Colon (tissue), 2 donors: ENCODE measurements around the gene TLR10.
A peak's percentile ranks its signal among the peaks of the same experiment; 100 is the strongest.
"Not testable (repeated sequence)": the region's sequence is repeated elsewhere in the genome, so short reads cannot be mapped to it uniquely, and the experiment has no call there.

Experiments
- FAIRE-seq: peaks from 2 replicates; lab custom pipeline; 2012; peaks lifted over from hg19 to GRCh38; lab: Jason Lieb, UNC
- donor health status: control.
- donor health status: control.

TLR10 gene, protein sequence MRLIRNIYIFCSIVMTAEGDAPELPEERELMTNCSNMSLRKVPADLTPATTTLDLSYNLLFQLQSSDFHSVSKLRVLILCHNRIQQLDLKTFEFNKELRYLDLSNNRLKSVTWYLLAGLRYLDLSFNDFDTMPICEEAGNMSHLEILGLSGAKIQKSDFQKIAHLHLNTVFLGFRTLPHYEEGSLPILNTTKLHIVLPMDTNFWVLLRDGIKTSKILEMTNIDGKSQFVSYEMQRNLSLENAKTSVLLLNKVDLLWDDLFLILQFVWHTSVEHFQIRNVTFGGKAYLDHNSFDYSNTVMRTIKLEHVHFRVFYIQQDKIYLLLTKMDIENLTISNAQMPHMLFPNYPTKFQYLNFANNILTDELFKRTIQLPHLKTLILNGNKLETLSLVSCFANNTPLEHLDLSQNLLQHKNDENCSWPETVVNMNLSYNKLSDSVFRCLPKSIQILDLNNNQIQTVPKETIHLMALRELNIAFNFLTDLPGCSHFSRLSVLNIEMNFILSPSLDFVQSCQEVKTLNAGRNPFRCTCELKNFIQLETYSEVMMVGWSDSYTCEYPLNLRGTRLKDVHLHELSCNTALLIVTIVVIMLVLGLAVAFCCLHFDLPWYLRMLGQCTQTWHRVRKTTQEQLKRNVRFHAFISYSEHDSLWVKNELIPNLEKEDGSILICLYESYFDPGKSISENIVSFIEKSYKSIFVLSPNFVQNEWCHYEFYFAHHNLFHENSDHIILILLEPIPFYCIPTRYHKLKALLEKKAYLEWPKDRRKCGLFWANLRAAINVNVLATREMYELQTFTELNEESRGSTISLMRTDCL

DNA sequence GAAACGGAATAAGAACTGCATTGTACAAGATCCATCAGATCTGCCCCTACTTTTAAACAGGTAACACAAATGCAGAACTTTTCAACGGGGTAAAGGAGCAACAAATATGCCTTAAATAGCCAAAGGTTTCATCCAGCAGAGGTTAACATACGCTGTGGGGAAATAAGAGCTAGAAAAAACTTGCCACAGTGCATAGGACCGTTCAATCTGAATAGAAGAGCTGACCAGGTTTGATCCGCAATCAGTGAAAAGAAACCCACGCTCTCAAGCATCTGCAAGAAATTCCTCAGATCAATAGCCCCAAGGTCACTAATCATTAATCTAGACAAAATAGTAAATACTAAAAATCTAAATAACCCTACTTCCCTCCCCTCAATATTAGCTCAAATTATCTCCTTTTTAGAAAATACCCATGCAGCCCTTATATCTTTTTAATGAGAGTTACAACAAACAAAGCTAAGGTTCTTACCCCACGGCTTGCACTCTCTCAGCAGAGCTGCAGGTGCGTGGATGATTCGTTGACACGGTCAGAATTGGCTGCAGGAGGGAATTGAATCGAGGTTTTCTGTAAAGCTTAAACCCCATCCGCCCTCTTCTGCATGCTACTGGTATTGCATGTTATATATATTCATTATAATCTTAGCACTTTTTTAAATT, at the start of gene TLR10:
Gene TLR10 (minus strand): TSS at position 539 of the 657 bp plus-strand sequence. CDS start 7,400 bp downstream, outside the sequence.
- no peak for FAIRE-seq

DNA sequence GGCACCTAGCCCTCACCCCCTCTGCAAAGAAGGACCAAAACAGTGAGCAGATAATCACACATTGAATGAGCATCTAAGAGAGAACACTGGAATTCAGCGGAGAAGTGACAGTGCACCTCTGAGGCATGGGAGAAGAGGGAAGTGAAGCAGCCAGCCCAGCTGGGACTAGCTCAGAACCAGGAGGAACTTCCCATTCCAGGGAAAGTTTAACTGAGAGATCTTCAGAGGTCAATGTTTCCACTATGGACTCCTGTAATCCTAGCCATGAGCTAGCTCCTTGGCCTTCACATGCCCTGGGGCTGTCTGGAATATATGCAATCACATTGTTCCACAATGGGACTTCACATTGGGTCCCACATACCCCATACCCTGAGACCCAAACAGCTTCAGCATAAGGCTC, 49.4 kb upstream of the TLR10 start:
- FAIRE-seq, result no peak

DNA sequence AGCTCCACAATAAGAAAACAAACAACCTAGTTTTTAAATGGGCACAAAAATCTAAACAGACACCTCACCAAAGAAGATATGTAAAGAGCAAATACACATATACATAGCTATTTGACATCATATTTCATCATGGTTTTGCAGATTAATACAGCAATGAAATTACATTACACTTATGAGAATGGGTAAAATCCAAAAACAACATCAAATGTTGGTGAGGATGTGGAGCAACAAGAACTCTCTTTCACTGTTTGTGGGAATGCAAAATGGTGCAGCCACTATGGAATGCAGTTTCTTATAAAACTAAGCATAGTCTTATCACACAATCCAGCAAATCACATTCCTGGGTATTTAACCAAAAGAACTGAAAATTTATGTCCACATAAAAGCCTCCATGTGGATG, 48.9 kb upstream of the TLR10 start:
- no peak for FAIRE-seq

DNA sequence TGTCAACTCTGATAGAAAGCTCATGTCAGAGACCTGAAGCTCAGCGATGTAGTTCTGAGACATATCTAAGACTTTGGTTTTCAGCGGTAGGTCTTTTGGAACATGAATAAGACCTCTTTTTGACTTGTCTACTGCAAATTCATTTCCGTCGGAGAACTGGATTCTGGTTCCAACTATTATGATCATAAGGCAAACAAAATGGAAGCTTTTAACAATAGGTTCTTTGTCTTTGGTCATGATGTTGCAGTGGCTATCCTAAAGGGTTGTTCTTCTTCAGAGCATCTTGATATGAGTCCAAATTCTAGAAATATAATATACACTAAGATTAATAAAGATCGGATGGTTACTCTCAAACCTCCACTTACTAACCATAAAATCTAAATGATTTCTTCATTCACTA, 46.4 kb upstream of the TLR10 start:
- no peak for FAIRE-seq

DNA sequence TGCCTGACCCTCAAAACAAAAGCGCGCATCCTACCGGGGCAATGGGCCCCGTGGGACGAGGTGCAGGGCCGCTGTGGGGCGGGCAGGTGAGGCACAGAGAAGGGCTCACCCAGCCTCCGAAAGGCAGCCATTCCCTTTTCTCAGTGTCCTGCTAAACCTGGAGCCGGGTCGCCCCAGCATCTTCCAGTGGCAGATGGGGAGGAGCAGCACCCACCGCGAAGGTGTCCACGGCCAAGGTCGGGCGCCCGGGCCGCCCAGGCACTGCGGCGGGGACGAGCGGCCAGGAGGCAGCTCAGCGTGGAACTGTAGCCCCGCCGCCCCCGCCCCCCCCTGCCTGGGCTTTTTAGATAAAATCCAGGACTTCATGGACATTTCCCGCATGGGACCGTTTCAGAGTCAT, 41.0 kb upstream of the TLR10 start:
- FAIRE-seq, result no peak

DNA sequence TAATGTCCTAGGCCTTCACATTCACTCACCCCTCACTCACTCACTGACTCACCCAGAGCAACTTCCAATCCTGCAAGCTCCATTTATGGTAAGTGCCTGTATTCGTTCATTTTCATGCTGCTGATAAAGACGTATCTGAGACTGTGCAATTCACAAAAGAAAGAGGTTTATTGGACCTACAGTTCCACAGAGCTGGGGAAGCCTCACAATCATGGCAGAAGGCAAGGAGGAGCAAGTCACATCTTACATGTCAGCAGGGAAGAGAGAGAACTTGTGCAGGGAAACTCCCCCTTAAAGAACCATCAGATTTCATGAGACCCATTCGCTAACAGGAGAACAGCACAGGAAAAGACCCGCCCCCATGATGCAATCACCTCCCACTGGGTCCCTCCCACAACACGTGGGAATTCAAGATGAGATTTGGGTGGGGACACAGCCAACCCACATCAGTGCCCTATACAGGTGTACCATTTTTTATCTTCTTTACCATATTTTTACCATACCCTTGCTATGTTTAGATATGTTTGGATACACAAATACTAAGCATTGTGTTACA, 40.0 kb upstream of the TLR10 start:
- FAIRE-seq, result no peak

DNA sequence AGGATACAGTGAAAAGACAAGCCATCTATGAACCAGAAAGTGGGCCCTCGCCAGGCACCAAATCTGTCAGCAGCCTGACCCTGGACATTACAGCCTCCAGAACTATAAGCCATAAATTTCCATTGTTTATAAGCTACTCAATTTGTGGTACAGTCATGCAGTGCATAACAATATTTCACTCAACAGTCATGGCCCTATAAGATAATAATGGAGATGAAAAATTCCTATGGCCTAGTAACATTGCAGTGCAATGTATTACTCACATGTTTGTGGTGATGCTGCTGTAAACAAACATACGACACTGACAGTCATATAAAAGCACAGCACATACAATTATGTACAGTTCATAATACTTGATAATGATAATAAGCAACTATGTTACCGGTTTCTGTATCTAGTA, 38.9 kb upstream of the TLR10 start:
- FAIRE-seq, result no peak

DNA sequence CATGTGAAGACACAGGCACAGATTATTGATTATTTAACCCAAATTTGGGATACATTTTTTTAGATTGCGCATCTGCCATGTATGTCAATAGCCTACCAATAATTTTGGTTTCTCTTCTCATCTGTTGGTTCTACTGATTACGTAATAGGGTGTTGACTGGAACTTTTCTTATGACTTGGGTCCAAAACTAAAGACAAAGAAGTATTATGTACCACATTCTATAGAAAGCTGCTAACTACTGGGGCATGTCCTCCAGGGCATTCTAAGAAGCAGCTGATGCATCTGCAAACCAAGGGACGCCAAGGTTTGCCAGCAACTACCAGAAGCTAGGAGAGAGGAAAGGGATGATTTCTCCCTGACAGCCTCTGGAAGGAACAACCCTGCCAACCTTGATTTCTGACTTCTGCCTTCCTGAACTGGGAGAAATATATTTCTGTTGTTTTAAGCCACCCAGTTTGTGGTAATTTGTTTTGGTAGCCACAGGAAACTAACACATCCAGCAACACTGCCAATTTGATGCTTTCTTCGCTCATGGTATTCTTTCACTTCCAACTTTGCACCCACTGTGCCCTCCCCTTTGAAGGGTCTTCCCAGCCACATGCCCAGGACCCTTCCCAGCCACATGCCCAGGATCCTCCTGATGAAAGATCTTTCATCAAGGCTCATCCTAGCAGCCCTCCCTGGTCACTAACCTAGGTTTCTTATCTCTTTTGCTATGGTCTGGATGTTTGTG, 37.7 kb upstream of the TLR10 start:
- FAIRE-seq, result no peak

DNA sequence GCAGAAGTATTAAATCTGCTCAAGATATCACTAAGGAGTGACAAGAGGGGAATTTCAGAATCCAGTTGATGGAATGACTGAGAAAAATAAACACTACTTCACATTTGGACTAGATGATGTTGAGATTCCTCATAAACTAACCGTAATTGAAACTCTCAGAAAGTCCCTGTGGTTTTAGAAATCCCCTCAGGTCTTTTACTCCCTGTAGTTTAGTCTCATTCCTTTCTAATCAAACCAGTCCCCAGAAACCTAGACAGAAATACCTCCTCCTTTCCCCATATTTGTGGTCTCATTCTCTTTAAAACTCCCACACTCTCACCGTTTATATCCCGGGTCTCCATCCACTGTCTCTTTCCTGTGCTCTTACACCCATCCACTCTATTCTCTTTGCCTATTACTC, 36.8 kb upstream of the TLR10 start:
- FAIRE-seq, result no peak

DNA sequence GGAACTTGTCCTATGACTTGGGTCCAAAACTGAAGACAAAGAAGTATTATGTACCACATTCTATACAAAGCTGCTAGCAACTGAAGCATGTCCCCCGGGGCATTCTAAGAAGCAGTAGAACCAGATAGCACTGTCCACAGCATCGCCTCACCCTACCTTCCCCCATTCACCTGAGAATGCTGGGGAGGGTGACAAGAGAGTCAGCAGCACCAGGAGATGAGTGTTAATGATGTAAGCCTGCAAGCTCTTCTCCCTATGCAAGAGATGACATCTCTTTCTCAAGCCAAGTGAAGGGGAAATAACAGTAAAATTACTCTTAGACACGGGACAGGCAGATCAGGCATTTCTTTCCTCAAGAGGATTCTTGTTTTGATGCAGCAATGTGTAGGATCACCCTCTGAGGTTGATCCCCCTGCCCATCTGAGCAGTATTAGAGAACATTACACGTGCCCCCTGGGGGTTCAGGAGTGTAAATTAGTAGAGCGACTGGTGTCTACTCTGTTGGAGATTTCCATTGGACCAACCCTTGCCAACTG, 35.7 kb upstream of the TLR10 start:
- no peak for FAIRE-seq

DNA sequence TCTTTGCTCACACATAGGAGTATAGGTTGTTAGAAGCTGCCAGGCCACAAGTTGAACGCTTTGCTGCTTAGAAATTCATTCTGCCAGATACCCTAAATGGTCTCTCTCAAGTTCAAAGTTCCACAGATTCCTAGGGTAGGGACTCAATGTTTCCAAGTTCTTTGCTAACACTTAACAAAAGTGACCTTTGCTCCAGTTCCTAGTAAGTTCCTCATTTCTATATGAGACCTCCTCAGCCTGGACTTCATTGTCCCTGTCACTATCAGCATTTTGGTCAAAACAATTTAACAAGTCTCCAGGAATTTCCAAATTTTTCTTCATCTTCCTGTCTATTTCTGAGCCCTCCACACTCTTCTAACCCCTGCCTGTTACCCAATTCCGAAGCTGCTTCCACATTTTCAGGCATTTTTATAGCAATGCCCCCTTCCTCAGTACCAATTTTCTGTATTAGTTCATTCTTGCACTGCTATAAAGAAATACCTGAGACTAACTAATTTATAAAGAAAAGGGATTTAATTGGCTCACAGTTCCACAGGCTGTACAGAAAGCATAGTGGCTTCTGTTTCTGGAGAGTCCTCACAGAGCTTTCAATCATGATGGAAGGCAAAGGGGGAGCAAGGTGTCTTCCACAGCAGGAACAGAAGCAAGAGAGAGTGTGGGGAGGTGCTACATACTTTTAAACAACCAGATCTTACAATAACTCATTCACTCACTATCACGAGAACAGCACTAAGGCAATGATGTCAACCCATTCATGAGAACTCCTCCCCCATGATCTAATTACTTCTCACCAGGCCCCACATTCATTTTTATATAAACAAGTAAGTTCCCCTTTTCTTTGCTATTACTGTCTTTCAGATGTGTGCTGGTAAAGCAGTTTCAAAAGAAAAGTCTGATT, 33.3 kb upstream of the TLR10 start:
- no peak for FAIRE-seq

DNA sequence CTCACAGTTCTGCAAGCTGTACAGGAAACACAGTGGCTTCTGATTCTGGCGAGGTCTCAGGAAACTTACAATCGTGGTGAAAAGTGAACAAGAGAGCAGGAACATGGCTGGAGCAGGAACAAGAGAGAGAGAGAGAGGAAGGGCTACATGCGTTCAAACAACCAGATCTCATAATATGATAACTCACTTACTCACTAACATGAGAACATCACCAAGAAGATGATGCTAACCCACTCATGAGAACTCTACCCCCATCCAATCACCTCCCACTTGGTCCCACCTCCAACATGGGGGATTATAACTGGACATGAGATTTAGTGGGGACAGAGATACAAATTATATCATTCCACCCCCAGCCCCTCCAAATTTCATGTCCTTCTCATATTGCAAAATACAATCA, 31.6 kb upstream of the TLR10 start:
- no peak for FAIRE-seq

DNA sequence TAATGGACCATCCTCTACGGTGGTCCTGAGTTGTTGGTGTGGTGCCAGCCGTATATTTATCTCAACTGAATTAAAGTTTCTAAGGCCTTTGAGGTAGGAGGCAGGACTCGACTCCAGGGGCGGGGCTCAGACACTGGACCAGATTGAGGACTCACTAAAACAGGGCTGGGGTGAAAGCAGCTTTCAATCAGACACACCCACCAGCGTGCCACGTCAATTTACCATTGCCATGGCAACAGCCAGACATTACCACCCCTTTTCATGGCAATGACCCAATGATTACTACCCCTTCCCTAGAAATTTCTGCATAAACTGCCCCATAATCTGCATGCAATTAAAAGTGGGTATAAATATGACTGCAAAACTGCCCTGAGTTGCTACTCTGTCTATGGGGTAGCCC, 28.5 kb upstream of the TLR10 start:
- FAIRE-seq, result no peak

DNA sequence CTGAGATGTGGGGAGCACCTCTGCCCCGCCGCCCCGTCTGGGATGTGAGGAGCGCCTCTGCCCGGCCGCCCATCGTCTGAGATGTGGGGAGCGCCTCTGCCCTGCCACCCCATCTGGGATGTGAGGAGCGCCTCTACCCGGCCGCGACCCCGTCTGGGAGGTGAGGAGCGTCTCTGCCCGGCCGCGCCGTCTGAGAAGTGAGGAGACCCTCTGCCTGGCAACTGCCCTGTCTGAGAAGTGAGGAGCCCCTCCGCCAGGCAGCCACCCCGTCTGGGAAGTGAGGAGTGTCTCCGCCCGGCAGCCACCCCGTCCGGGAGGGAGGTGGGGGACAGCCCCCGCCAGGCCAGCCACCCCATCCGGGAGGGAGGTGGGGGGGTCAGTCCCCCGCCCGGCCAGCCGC, 24.7 kb upstream of the TLR10 start:
- not testable (repeated sequence) for FAIRE-seq

DNA sequence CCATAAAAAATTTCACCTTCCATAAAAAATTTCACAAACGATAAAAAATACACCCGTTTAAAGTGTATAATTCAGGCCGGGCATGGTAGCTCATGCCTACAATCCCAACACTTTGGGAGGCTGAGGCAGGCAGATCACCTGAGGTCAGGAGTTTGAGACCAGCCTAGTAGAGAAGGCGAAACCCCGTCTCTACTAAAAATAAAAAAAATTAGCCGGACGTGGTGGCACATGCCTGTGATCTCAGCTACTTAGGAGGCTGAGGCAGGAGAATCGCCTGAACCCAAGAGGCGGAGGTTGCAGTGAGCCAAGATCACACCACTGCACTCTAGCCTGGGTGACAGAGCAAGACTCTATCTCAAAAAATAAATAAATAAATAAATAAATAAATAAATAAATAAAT, 23.5 kb upstream of the TLR10 start:
- not testable (repeated sequence) for FAIRE-seq

DNA sequence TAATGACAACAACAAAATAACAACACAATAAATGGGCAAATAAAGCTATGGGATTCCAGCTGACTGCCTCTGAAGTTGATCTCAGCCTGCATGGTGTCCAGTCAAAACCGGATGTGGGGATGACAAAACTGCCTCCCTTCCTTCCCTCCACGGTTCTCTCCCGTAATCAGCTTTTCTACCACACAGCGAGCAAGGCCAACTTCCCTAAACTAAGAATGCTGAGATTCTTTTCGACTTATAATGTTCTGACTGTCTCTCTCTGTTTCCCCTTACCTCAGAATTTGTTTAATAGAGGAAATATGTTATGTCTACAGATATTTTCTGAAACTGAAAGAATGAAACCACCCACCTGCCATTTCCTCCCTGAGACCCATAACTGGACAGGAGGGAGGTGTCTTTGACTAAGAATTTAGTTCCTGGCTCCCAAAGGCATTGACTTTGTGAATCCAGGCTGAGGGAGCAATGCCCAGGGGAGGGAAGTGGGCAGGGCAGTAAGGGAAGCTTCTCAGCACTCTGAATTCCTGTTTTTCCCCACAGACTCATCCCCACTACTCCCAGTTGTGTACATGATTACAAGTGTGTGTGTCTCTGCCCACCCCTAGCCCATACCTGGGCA, 22.8 kb upstream of the TLR10 start:
- FAIRE-seq, result no peak

DNA sequence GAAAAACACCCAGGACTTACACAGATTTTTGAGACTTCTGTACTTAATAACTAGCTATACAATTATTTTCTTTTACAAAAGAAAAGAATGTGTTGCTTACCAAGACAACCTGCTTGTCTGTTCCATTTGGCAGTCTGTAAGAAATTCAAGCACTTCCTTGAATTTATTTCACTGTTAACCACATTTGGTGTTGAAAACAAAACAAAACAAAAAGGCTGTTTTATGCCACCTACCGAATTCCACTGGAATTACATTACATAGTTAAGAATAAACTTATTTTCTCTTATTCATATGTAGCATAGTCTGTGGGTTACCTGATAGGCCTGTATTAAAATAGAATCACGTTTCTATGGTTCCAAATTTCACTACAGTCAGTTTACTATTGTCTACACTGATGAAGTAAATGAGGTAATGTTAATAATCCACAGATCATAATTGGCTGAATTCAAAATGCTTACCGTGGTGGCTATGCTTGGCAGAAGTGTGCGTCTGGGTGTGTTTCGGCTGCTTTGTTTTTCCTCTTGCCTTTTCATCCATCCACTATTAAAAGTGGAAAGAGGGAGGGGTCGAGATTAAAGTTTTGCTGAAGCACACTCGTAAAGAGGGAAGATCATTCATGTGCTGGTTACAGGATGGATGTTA, 22.0 kb upstream of the TLR10 start, which contains the start of gene TLR1:
Gene TLR1 (minus strand): TSS at position 138 of the 642 bp plus-strand sequence. CDS start 5,960 bp downstream, outside the sequence.
- peak; percentile 95 for FAIRE-seq

DNA sequence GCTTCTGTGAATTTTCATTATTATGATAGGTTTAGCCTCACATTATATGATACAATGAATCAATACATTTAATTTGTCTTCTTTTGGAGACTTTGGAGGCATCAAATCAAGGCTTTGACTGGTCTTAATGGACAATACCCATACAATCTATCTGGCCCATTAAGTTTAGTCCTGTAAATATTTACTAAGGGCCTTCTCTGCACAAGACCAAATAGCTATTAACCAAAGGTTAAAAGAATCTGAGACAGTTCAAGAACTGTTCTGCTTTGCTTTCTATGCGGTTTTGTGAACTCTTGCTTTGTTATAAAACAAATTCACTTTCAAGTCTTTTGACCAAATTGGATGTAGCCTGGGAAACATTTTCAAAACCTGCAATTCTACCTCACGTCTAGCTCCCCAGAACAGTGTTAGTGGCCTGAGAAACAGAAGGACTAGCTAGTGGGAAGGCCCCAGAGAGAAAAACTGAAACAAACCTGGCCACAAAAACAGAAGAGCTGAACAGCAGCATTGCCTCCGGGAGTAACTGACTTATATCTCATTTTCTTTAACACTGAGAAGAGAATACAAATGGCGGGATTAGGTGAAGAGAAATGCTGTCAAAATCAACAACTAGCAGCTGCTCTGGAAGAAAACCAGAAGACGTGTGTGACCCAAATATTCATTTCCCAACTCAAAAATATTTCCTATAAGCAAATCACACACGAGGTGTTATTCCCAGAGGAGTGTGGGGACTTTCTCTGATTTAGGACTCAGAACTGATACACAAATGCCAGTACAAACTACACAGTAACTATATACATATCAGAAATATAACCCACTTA, 21.3 kb upstream of the TLR10 start:
- FAIRE-seq, result no peak
